ENCODE measurements around the gene PDZD2. TPM values are rescaled to one million over a fixed set of nuclear protein-coding genes. Genes with fewer than 3 reads are reported as not detected.

The PDZD2 gene
- total RNA-seq, 1 donor from 2014 or later: 0.65 TPM

DNA sequence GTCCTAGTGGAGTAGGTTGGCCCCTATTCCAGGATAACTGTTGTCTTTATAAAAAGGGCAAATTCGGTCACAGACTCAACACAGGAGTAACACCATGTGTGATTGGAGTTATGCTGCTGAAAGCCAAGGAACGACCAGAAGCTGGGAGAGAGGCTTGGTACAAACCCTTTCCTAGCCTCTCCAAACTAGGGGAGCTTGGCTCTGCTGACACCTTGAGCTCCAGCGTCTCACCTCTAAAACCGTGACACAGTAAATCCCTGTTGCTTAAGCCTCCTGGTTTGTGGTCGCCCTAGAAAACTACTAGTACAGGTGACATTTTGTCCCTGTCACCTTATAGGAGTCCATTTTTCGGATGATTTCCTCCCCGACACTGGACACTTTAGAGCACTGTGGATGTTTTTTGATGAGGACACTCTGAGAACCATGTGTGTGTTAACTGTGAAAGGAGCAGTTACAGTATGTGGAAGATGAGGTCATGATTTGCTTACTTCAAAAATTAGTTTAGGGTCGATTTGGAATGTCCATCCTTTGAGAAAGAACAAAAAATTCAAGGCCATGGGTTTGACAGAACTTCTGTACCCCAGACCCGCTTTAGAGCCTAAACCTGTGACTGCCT, 167.0 kb downstream of the PDZD2 start:
- no peaks in the 10 kb centered on the region for H3K27me3 Mint-ChIP-seq (ENCODE audit: low read depth)
- no peak overlapping the region for H3K27ac Mint-ChIP-seq (ENCODE audit: unreplicated experiment)
- TF ChIP-seq, protein P1, sequence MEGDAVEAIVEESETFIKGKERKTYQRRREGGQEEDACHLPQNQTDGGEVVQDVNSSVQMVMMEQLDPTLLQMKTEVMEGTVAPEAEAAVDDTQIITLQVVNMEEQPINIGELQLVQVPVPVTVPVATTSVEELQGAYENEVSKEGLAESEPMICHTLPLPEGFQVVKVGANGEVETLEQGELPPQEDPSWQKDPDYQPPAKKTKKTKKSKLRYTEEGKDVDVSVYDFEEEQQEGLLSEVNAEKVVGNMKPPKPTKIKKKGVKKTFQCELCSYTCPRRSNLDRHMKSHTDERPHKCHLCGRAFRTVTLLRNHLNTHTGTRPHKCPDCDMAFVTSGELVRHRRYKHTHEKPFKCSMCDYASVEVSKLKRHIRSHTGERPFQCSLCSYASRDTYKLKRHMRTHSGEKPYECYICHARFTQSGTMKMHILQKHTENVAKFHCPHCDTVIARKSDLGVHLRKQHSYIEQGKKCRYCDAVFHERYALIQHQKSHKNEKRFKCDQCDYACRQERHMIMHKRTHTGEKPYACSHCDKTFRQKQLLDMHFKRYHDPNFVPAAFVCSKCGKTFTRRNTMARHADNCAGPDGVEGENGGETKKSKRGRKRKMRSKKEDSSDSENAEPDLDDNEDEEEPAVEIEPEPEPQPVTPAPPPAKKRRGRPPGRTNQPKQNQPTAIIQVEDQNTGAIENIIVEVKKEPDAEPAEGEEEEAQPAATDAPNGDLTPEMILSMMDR (conservative IDR thresholded peaks at IDR 0.05): no peak
- H3K9me3 Mint-ChIP-seq: no peaks in the 10 kb centered on the region
- H3K36me3 Mint-ChIP-seq (ENCODE audit: low read depth): no peaks in the 10 kb centered on the region
- DNase-seq (ENCODE audit: low read depth, low spot score): no peak
- H3K4me1 Mint-ChIP-seq: peaks cover 9% of the 10 kb centered on the region
- H3K4me3 Mint-ChIP-seq: no peak overlapping the region

- peaks cover 9% of the 10 kb centered on the region for H3K4me1 Mint-ChIP-seq
- TF ChIP-seq, protein P1 (conservative IDR thresholded peaks at IDR 0.05): no peak
- no peak for DNase-seq (ENCODE audit: low read depth, low spot score)
- H3K36me3 Mint-ChIP-seq (ENCODE audit: low read depth): no peaks in the 10 kb centered on the region
- no peaks in the 10 kb centered on the region for H3K9me3 Mint-ChIP-seq
- no peaks in the 10 kb centered on the region for H3K27me3 Mint-ChIP-seq (ENCODE audit: low read depth)
- H3K27ac Mint-ChIP-seq (ENCODE audit: unreplicated experiment): no peak overlapping the region
- H3K4me3 Mint-ChIP-seq: no peak overlapping the region
Observed at GRCh38 chr5:31806561-31806960, 167.6 kb downstream of the PDZD2 start.

DNA sequence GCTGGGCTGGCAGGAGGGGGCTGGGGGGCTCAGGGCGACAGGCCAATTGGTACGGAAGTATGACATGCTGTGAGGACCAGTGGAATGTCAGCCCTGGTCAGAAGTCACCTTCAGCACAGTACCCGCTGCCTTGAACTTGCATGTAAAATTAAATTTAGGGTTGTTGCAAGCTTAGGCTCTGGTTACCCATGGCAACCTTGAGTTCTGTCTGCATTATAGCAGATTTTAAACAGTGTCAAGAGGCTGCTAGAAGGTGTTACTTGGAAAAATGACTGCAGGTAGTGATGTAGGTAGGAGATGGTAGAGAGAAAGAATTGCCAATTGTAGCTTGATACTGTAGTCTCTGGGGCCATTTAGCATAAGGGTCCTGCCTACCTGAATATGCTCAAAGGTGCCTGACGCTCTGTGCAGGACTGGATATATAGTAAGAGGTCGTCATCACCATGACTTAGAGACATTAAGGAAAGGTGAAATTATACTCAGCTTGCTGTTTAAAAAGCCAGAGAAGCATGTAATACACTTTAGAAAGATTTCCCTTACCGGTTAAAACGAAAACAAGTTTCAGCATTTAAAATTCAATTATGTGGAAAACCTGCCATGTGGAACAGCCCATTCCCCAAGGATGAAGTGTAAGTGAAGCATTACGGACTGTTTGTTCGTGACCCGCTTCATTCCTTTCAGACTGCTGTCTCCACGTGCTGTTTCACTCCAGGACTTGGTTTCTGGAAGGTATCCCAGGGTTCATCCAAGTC, 169.0 kb downstream of the PDZD2 start:
- H3K36me3 Mint-ChIP-seq (ENCODE audit: low read depth): no peaks in the 10 kb centered on the region
- H3K9me3 Mint-ChIP-seq: no peaks in the 10 kb centered on the region
- no peak for DNase-seq (ENCODE audit: low read depth, low spot score)
- TF ChIP-seq, protein P1 (conservative IDR thresholded peaks at IDR 0.05): no peak
- H3K27me3 Mint-ChIP-seq (ENCODE audit: low read depth): no peaks in the 10 kb centered on the region
- no peak overlapping the region for H3K27ac Mint-ChIP-seq (ENCODE audit: unreplicated experiment)
- no peak overlapping the region for H3K4me3 Mint-ChIP-seq
- peaks cover 9% of the 10 kb centered on the region for H3K4me1 Mint-ChIP-seq

DNA sequence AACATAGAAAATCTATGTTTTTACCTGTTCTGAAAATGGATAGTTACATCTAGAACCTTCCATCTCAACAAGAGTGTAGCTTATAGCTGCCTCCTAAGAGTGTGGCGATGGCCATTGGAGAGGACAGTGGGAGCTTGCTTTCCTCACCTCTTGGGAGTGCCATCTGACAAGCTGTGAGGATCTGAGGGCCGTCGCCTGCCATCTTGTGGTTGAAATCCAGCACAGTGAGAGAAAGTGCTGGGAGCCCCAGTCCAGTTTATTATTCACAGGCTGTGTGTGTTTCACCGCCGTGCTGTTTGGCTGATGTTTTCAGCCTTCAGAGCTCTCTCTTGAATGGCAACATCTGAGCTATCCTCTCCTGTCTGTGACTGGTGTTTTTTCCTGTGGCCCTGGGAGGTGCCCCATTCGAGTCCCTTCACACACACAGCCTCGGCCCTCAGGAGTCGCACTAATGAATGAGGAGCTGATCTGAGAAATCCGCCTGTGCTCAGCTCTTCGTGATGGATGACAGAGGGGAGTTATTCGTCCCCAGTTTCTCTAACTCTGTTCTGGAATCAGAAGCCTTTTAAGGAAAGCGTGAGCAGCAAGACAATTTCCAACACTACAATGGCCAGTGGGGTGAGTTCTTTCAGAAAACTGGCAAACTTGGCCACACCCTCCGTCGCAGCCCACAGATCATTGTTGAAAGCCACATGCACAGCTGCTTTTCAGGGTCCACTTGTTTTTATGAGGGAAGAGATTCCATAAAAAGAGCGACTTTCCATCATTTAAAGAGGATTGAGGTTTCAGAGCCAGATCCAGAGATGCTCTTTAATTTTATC, 170.3 kb downstream of the PDZD2 start:
- TF ChIP-seq, protein P1 (conservative IDR thresholded peaks at IDR 0.05): peak; percentile 84
- Mint-ChIP-seq H3K27me3 (ENCODE audit: low read depth) (no peaks in the 10 kb centered on the region), H3K4me3 (no peak overlapping the region), H3K36me3 (ENCODE audit: low read depth) (no peaks in the 10 kb centered on the region), H3K27ac (ENCODE audit: unreplicated experiment) (no peak overlapping the region), H3K9me3 (no peaks in the 10 kb centered on the region), H3K4me1 (peaks cover 9% of the 10 kb centered on the region)
- peak; percentile 59 for DNase-seq (ENCODE audit: low read depth, low spot score)

- Mint-ChIP-seq H3K4me1 (peaks cover 14% of the 10 kb centered on the region), H3K4me3 (no peak overlapping the region), H3K9me3 (no peaks in the 10 kb centered on the region), H3K27ac (ENCODE audit: unreplicated experiment) (no peak overlapping the region), H3K36me3 (ENCODE audit: low read depth) (no peaks in the 10 kb centered on the region), H3K27me3 (ENCODE audit: low read depth) (no peaks in the 10 kb centered on the region)
- DNase-seq (ENCODE audit: low read depth, low spot score): no peak
- TF ChIP-seq, protein P1 (conservative IDR thresholded peaks at IDR 0.05): no peak
Observed at GRCh38 chr5:31811210-31811609, 172.3 kb downstream of the PDZD2 start.
